SK-N-SH (cell line): ENCODE measurements around the gene AP4S1. TPM values are rescaled to one million over a fixed set of nuclear protein-coding genes. Genes with fewer than 3 reads are reported as not detected.

Experiments used
- CTCF ChIA-PET: fragments of 300-600, 350-600 bp; formaldehyde crosslinking; extraction: SDS; loops from one replicate; lab custom pipeline; 2021; lab: Yijun Ruan, JAX
- POLR2A ChIA-PET: fragments of 350-600 bp; sonication (Branson Sonifier 250); formaldehyde crosslinking; extraction: SDS; loops from one replicate; lab custom pipeline; 2020; ENCODE audit warnings: antibody characterized with exemption, inconsistent platforms; lab: Yijun Ruan, JAX
- DNase-seq: peaks from one replicate; pipeline ENCODE4 v3.0.0; 2012
- H2AFZ ChIP-seq: fragments of 200-600 bp; sonication (generic); 2 replicates; pipeline ENCODE4 v1.8.1; 2016; ENCODE audit warnings: antibody characterized with exemption, mild to moderate bottlenecking, low read depth
- H3F3A ChIP-seq: fragments of 200-600 bp; sonication (generic); replicated peaks from 2 replicates; pipeline ENCODE3; 2016; ENCODE audit warnings: antibody characterized with exemption, mild to moderate bottlenecking; ENCODE audit not compliant: insufficient read depth
- H3K27ac ChIP-seq, 2 experiments: fragments of 200-500 bp in 1 of 2; fragments of 200-600 bp in 1 of 2; sonication (Bioruptor generic) in 1 of 2; sonication (generic), shearing (Covaris generic) in 1 of 2; 2 replicates each; pipeline versions ENCODE4 v1.5.1 to v1.6.1; 2014 to 2016; ENCODE audit warnings: low read depth in 2 of 2, inconsistent platforms in 1 of 2, low read length in 1 of 2, mild to moderate bottlenecking in 1 of 2, mixed read lengths in 1 of 2
- H3K27me3 ChIP-seq: fragments of 200-600 bp; sonication (generic), shearing (Covaris generic); 2 replicates; pipeline ENCODE4 v1.6.1; 2016; ENCODE audit warnings: mixed run types; ENCODE audit not compliant: insufficient read depth
- H3K36me3 ChIP-seq, 2 experiments: fragments of 200-500 bp in 1 of 2; fragments of 200-600 bp in 1 of 2; sonication (Bioruptor generic) in 1 of 2; sonication (generic) in 1 of 2; replicated peaks in 1 of 2; 2 replicates each; pipeline versions ENCODE3 to v1.5.1; 2014 to 2016; ENCODE audit warnings: low read length in 1 of 2, mild to moderate bottlenecking in 1 of 2; ENCODE audit not compliant: insufficient read depth in 2 of 2, control insufficient read depth in 1 of 2
- H3K4me1 ChIP-seq, 2 experiments: fragments of 200-500 bp in 1 of 2; fragments of 200-600 bp in 1 of 2; sonication (Bioruptor generic) in 1 of 2; sonication (generic), shearing (Covaris generic) in 1 of 2; 2 replicates each; pipeline versions ENCODE4 v1.5.1 to v1.6.1; 2014 to 2016; ENCODE audit warnings: low read depth in 1 of 2, low read length in 1 of 2, mixed run types in 1 of 2; ENCODE audit not compliant: insufficient read depth in 2 of 2, control insufficient read depth in 1 of 2
- H3K4me2 ChIP-seq: fragments of 200-600 bp; sonication (generic), shearing (Covaris generic); 2 replicates; pipeline ENCODE4 v1.6.1; 2017; ENCODE audit warnings: mixed run types
- H3K4me3 ChIP-seq, 2 experiments: fragments of 200-500 bp in 1 of 2; fragments of 200-600 bp in 1 of 2; sonication (Bioruptor generic) in 1 of 2; sonication (generic), shearing (Covaris generic) in 1 of 2; 2 replicates each; pipeline versions ENCODE4 v1.5.1 to v1.8.1; 2014 to 2016; ENCODE audit warnings: low read depth in 2 of 2, inconsistent platforms in 1 of 2, low read length in 1 of 2, mild to moderate bottlenecking in 1 of 2, mixed read lengths in 1 of 2, moderate library complexity in 1 of 2
- H3K79me2 ChIP-seq: fragments of 200-600 bp; sonication (generic); 2 replicates; pipeline ENCODE4 v1.8.1; 2017; ENCODE audit warnings: mild to moderate bottlenecking; ENCODE audit not compliant: insufficient read depth
- H3K9ac ChIP-seq: fragments of 200-600 bp; sonication (generic); 2 replicates; pipeline ENCODE4 v1.6.1; 2017; ENCODE audit warnings: mixed run types
- H3K9me2 ChIP-seq: fragments of 200-600 bp; sonication (generic); 2 replicates; pipeline ENCODE4 v1.6.1; 2017; ENCODE audit warnings: mixed run types
- H3K9me3 ChIP-seq: fragments of 200-600 bp; sonication (generic); 2 replicates; pipeline ENCODE4 v1.6.1; 2017; ENCODE audit warnings: mixed run types, mild to moderate bottlenecking, moderate library complexity
- H4K20me1 ChIP-seq: fragments of 200-600 bp; sonication (generic); 2 replicates; pipeline ENCODE4 v1.6.1; 2017; ENCODE audit warnings: mild to moderate bottlenecking, mixed run types; ENCODE audit not compliant: insufficient read depth
- EP300 ChIP-seq, 2 experiments: IDR thresholded peaks; 2 replicates each; pipeline versions ENCODE4 v1.4.0 to v1.6.1; 2012; ENCODE audit warnings: borderline replicate concordance in 1 of 2, low read depth in 1 of 2, low read length in 1 of 2
- FOSL2 ChIP-seq: IDR thresholded peaks from 2 replicates; pipeline ENCODE4 v1.4.0; 2012; ENCODE audit warnings: low read depth, mild to moderate bottlenecking, moderate library complexity, borderline replicate concordance
- GABPA ChIP-seq: IDR thresholded peaks from 2 replicates; pipeline ENCODE4 v1.4.0; 2012; ENCODE audit warnings: low read depth, mild to moderate bottlenecking
- MXI1 ChIP-seq: IDR thresholded peaks from 2 replicates; pipeline ENCODE4 v1.6.1; 2012; ENCODE audit warnings: mild to moderate bottlenecking, low read depth, low read length, improper control_type of control experiment
- NRF1 ChIP-seq: IDR thresholded peaks from 2 replicates; pipeline ENCODE4 v1.6.1; 2012; ENCODE audit warnings: low read depth, mild to moderate bottlenecking, low read length
- POLR2AphosphoS5 ChIP-seq: IDR thresholded peaks from 2 replicates; pipeline ENCODE4 v1.6.1; 2012; ENCODE audit warnings: low read depth, low read length
- RFX5 ChIP-seq: IDR thresholded peaks from 2 replicates; pipeline ENCODE4 v1.6.1; 2012; ENCODE audit warnings: mild to moderate bottlenecking, improper control_type of control experiment, low read length
- RXRA ChIP-seq: IDR thresholded peaks from 2 replicates; pipeline ENCODE4 v1.4.0; 2012; ENCODE audit warnings: low read depth, mild to moderate bottlenecking, borderline replicate concordance
- TAF1 ChIP-seq: IDR thresholded peaks from 2 replicates; pipeline ENCODE4 v1.6.1; 2012; ENCODE audit warnings: low read depth, mild to moderate bottlenecking, low read length, moderate library complexity, borderline replicate concordance
- TEAD4 ChIP-seq: IDR thresholded peaks from 2 replicates; pipeline ENCODE4 v1.4.0; 2012; ENCODE audit warnings: mild to moderate bottlenecking, borderline replicate concordance; ENCODE audit not compliant: insufficient read depth
- WGBS: methylation state at CpG from one replicate; pipeline ENCODE4 v1.1.6; 2017; ENCODE audit warnings: low lambda C conversion rate; 5-methylcytosine and 5-hydroxymethylcytosine counted together
- polyA plus RNA-seq, 3 experiments: library from polyadenylated mRNA; depleted of rRNA; stranded (reverse); fragments of >200 nt; gene quantifications; 2 replicates each; pipeline ENCODE4 v1.2.3, GENCODE V29; 2012
- TF ChIP-seq, protein P1 (sequence below): fragments of 150-350 bp; IDR thresholded peaks from 2 replicates; pipeline ENCODE4 v1.6.1; 2016; ENCODE audit warnings: mild to moderate bottlenecking, low read depth, low read length
- TF ChIP-seq, protein P2 (sequence below): IDR thresholded peaks from 2 replicates; pipeline ENCODE4 v1.4.0; 2012; ENCODE audit warnings: low read depth, borderline replicate concordance
- TF ChIP-seq, protein P3 (sequence below): IDR thresholded peaks from 2 replicates; pipeline ENCODE4 v1.4.0; 2012; ENCODE audit warnings: low read depth, borderline replicate concordance
- TF ChIP-seq, protein P4 (sequence below): IDR thresholded peaks from 2 replicates; pipeline ENCODE4; 2012
- TF ChIP-seq, protein P5 (sequence below): IDR thresholded peaks from 2 replicates; pipeline ENCODE4 v1.6.1; 2012; ENCODE audit warnings: mild to moderate bottlenecking, low read depth, low read length, moderate library complexity

AP4S1 gene
- polyA plus RNA-seq, 1 of the 3 experiments (the other 2 are of a cell fraction): 1.7 TPM

DNA sequence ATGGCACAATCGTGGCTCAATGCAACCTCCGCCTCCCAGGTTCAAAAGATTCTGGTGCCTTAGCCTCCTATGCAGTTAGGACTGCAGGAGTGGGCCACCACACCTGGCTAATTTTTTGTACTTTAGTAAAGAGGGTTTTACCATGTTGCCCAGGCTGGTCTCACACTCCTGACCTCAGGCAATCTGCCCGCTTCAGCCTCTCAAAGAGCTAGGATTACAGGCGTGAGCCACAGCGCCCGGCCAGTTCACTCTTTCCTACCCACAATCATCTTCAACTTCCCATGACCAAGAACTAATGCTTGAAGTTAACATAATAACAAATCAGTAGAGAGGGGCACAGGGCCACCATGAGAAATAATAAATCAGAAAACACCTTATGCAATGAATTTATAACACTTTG, 99.8 kb downstream of the AP4S1 start:
- H2AFZ ChIP-seq: no peak overlapping the region
- no peak overlapping the region for H3K27ac ChIP-seq
- 98% methylated on average over 6 of the region's 6 CpGs for WGBS
- no peaks in the 10 kb centered on the region for H3K4me1 ChIP-seq
- peaks cover 71 to 83% of the 10 kb centered on the region in 2 experiments for H3K36me3 ChIP-seq
- H3K9me3 ChIP-seq: no peaks in the 10 kb centered on the region
- H3K4me3 ChIP-seq: no peak overlapping the region
- DNase-seq: no peak
- H3F3A ChIP-seq: no peaks in the 10 kb centered on the region
- ChIA-PET CTCF (interaction anchor here (1.5 to 1.8 kb wide), 2 partner anchors 9 to 35 kb away, joined by 3 read pairs; no protein-coding TSS in a partner anchor), POLR2A (no interaction called here)
- no peaks in the 10 kb centered on the region for H3K9me2 ChIP-seq
- no peak overlapping the region for H3K9ac ChIP-seq
- H3K4me2 ChIP-seq: no peak overlapping the region
- no peaks in the 10 kb centered on the region for H3K79me2 ChIP-seq
- H3K27me3 ChIP-seq: no peaks in the 10 kb centered on the region
- no peaks in the 10 kb centered on the region for H4K20me1 ChIP-seq
- TF ChIP-seq POLR2AphosphoS5: no peak
- TF ChIP-seq, protein P1, sequence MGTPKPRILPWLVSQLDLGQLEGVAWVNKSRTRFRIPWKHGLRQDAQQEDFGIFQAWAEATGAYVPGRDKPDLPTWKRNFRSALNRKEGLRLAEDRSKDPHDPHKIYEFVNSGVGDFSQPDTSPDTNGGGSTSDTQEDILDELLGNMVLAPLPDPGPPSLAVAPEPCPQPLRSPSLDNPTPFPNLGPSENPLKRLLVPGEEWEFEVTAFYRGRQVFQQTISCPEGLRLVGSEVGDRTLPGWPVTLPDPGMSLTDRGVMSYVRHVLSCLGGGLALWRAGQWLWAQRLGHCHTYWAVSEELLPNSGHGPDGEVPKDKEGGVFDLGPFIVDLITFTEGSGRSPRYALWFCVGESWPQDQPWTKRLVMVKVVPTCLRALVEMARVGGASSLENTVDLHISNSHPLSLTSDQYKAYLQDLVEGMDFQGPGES: no peak
- no peak for TF ChIP-seq MXI1
- TF ChIP-seq, protein P2, sequence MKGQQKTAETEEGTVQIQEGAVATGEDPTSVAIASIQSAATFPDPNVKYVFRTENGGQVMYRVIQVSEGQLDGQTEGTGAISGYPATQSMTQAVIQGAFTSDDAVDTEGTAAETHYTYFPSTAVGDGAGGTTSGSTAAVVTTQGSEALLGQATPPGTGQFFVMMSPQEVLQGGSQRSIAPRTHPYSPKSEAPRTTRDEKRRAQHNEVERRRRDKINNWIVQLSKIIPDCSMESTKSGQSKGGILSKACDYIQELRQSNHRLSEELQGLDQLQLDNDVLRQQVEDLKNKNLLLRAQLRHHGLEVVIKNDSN: no peak
- TF ChIP-seq, protein P3, sequence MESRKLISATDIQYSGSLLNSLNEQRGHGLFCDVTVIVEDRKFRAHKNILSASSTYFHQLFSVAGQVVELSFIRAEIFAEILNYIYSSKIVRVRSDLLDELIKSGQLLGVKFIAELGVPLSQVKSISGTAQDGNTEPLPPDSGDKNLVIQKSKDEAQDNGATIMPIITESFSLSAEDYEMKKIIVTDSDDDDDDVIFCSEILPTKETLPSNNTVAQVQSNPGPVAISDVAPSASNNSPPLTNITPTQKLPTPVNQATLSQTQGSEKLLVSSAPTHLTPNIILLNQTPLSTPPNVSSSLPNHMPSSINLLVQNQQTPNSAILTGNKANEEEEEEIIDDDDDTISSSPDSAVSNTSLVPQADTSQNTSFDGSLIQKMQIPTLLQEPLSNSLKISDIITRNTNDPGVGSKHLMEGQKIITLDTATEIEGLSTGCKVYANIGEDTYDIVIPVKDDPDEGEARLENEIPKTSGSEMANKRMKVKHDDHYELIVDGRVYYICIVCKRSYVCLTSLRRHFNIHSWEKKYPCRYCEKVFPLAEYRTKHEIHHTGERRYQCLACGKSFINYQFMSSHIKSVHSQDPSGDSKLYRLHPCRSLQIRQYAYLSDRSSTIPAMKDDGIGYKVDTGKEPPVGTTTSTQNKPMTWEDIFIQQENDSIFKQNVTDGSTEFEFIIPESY: no peak
- TF ChIP-seq RXRA: no peak

DNA sequence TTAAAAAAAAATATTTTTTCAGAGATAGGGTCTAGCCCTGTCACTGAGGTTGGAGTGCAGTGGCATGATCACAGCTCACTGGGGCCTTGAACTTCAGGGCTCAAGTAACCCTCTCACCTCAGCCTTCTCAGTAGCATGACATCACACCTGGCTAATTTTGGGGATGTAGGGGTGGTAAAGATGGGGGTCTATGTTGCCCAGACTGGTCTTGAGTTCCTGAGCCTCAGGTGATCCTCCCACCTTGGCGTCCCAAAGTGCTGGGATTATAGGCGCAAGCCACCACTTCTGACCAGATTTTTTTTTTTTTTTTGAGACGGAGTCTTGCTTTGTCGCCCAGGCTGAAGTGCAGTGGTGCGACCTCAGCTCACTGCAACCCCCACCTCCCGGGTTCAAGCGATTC, 101.2 kb downstream of the AP4S1 start:
- H2AFZ ChIP-seq: no peak overlapping the region
- CTCF ChIA-PET: interaction anchor here (1.5 kb wide), 1 partner anchor 10 kb away, joined by 3 read pairs; no protein-coding TSS in a partner anchor
- WGBS: 99% methylated on average over 7 of the region's 7 CpGs
- TF ChIP-seq TEAD4 (no peak), NRF1 (no peak), RFX5 (no peak), MXI1 (no peak), TAF1 (no peak), FOSL2 (no peak), GABPA (no peak), EP300 (IDR thresholded peaks at IDR 0.05; ENCODE audit: borderline replicate concordance in 1 of 2, low read depth in 1 of 2, low read length in 1 of 2) (no peak)
- TF ChIP-seq, protein P4, sequence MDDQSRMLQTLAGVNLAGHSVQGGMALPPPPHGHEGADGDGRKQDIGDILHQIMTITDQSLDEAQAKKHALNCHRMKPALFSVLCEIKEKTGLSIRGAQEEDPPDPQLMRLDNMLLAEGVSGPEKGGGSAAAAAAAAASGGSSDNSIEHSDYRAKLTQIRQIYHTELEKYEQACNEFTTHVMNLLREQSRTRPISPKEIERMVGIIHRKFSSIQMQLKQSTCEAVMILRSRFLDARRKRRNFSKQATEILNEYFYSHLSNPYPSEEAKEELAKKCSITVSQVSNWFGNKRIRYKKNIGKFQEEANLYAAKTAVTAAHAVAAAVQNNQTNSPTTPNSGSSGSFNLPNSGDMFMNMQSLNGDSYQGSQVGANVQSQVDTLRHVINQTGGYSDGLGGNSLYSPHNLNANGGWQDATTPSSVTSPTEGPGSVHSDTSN: no peak
- TF ChIP-seq, protein P5, sequence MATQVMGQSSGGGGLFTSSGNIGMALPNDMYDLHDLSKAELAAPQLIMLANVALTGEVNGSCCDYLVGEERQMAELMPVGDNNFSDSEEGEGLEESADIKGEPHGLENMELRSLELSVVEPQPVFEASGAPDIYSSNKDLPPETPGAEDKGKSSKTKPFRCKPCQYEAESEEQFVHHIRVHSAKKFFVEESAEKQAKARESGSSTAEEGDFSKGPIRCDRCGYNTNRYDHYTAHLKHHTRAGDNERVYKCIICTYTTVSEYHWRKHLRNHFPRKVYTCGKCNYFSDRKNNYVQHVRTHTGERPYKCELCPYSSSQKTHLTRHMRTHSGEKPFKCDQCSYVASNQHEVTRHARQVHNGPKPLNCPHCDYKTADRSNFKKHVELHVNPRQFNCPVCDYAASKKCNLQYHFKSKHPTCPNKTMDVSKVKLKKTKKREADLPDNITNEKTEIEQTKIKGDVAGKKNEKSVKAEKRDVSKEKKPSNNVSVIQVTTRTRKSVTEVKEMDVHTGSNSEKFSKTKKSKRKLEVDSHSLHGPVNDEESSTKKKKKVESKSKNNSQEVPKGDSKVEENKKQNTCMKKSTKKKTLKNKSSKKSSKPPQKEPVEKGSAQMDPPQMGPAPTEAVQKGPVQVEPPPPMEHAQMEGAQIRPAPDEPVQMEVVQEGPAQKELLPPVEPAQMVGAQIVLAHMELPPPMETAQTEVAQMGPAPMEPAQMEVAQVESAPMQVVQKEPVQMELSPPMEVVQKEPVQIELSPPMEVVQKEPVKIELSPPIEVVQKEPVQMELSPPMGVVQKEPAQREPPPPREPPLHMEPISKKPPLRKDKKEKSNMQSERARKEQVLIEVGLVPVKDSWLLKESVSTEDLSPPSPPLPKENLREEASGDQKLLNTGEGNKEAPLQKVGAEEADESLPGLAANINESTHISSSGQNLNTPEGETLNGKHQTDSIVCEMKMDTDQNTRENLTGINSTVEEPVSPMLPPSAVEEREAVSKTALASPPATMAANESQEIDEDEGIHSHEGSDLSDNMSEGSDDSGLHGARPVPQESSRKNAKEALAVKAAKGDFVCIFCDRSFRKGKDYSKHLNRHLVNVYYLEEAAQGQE: no peak
- TF ChIP-seq, protein P3: no peak

More for the DNA sequence above, 101.2 kb downstream of the AP4S1 start:
- Histone ChIP-seq H3F3A (no peaks in the 10 kb centered on the region), H4K20me1 (no peaks in the 10 kb centered on the region), H3K9me2 (no peaks in the 10 kb centered on the region), H3K4me3 (no peak overlapping the region), H3K4me1 (no peaks in the 10 kb centered on the region), H3K9ac (no peak overlapping the region), H3K79me2 (no peaks in the 10 kb centered on the region), H3K27ac (no peak overlapping the region), H3K36me3 (peaks cover 70 to 82% of the 10 kb centered on the region in 2 experiments), H3K9me3 (no peaks in the 10 kb centered on the region), H3K27me3 (no peaks in the 10 kb centered on the region), H3K4me2 (no peak overlapping the region)
- POLR2A ChIA-PET: no interaction called here
- DNase-seq: no peak
